WTC11 (cell line): Measurements from ENCODE around the gene VANGL1. TPM values are rescaled to one million over a fixed set of nuclear protein-coding genes. Genes with fewer than 3 reads are reported as not detected.

Source experiments
- ATAC-seq: fragments of 200-7000 bp; cut with Tn5 transposase; 2 replicates; pipeline ENCODE4 v1.10.0; 2021; ENCODE audit warnings: mild to moderate bottlenecking, moderate library complexity
- CTCF ChIA-PET: fragments of 300-600 bp; sonication (Branson Sonifier 250); formaldehyde crosslinking; loops from one replicate; lab custom pipeline; 2021; ENCODE audit warnings: antibody characterized with exemption; lab: Charles Lee
- POLR2A ChIA-PET: fragments of 350-600 bp; sonication (Branson Sonifier 250); formaldehyde crosslinking; loops from one replicate; lab custom pipeline; 2021; ENCODE audit warnings: antibody characterized with exemption; lab: Charles Lee
- DNase-seq: peaks from one replicate; pipeline ENCODE4 v3.0.0; 2021; ENCODE audit warnings: low spot score
- H3K27ac Mint-ChIP-seq: 2 replicates; pipeline ENCODE4 v1.8.0; 2021; ENCODE audit warnings: mixed read lengths
- H3K27me3 Mint-ChIP-seq: 2 replicates; pipeline ENCODE4 v1.8.0; 2021; ENCODE audit warnings: low read depth, mild to moderate bottlenecking, moderate library complexity, mixed read lengths
- H3K36me3 Mint-ChIP-seq: 2 replicates; pipeline ENCODE4 v1.8.0; 2021; ENCODE audit warnings: mixed read lengths
- H3K4me1 Mint-ChIP-seq: 2 replicates; pipeline ENCODE4 v1.8.0; 2022; ENCODE audit warnings: mixed read lengths
- H3K4me3 Mint-ChIP-seq: 2 replicates; pipeline ENCODE4 v1.8.0; 2021; ENCODE audit warnings: mild to moderate bottlenecking, moderate library complexity, mixed read lengths
- H3K9me3 Mint-ChIP-seq: 2 replicates; pipeline ENCODE4 v1.8.0; 2021; ENCODE audit warnings: mixed read lengths
- ATF1 ChIP-seq: sonication (generic); formaldehyde crosslinking; IDR thresholded peaks from 2 replicates; pipeline ENCODE4 v1.8.1; 2023; ENCODE audit warnings: mild to moderate bottlenecking, moderate library complexity, missing genetic modification reagents
- ATF3 ChIP-seq: sonication (generic); formaldehyde crosslinking; conservative IDR thresholded peaks from 2 replicates; pipeline ENCODE4 v1.8.1; 2022; ENCODE audit warnings: mild to moderate bottlenecking, missing genetic modification reagents
- CTCF ChIP-seq: fragments of 200-600 bp; IDR thresholded peaks from 2 replicates; pipeline ENCODE4 v1.8.0; 2022; ENCODE audit warnings: antibody characterized with exemption
- E2F5 ChIP-seq: sonication (generic); formaldehyde crosslinking; IDR thresholded peaks from 2 replicates; pipeline ENCODE4 v1.8.1; 2022; ENCODE audit warnings: mild to moderate bottlenecking, moderate library complexity, missing genetic modification reagents
- ESRRA ChIP-seq: sonication (generic); formaldehyde crosslinking; IDR thresholded peaks from 2 replicates; pipeline ENCODE4 v1.8.1; 2022; ENCODE audit warnings: mild to moderate bottlenecking, missing genetic modification reagents, borderline replicate concordance
- FOXP4 ChIP-seq: sonication (generic); formaldehyde crosslinking; IDR thresholded peaks from 2 replicates; pipeline ENCODE4 v1.8.0; 2022; ENCODE audit warnings: mild to moderate bottlenecking, missing genetic modification reagents
- HMGXB4 ChIP-seq: sonication (generic); formaldehyde crosslinking; IDR thresholded peaks from 2 replicates; pipeline ENCODE4 v1.8.1; 2023; ENCODE audit warnings: mild to moderate bottlenecking, moderate library complexity, missing genetic modification reagents
- IRF2 ChIP-seq: sonication (generic); formaldehyde crosslinking; IDR thresholded peaks from 2 replicates; pipeline ENCODE4 v1.8.0; 2022; ENCODE audit warnings: low read depth, missing genetic modification reagents, borderline replicate concordance
- NR2C2 ChIP-seq: sonication (generic); formaldehyde crosslinking; IDR thresholded peaks from 2 replicates; pipeline ENCODE4 v1.8.0; 2022; ENCODE audit warnings: mild to moderate bottlenecking, missing genetic modification reagents
- PREB ChIP-seq: sonication (generic); formaldehyde crosslinking; IDR thresholded peaks from 2 replicates; pipeline ENCODE4 v1.8.1; 2022; ENCODE audit warnings: mild to moderate bottlenecking, missing genetic modification reagents, moderate library complexity, borderline replicate concordance
- RORB ChIP-seq: fragments of 250-450 bp; sonication (Bioruptor Pico); IDR thresholded peaks from 2 replicates; pipeline ENCODE4 v1.9.0; 2021; ENCODE audit warnings: mild to moderate bottlenecking
- SMAD3 ChIP-seq: sonication (generic); formaldehyde crosslinking; IDR thresholded peaks from 2 replicates; pipeline ENCODE4 v1.8.0; 2022; ENCODE audit warnings: missing genetic modification reagents, mild to moderate bottlenecking, borderline replicate concordance
- SMAD4 ChIP-seq: sonication (generic); formaldehyde crosslinking; IDR thresholded peaks from 2 replicates; pipeline ENCODE4 v1.8.0; 2022; ENCODE audit warnings: mild to moderate bottlenecking, missing genetic modification reagents
- TP53 ChIP-seq: sonication (generic); formaldehyde crosslinking; IDR thresholded peaks from 2 replicates; pipeline ENCODE4 v1.8.1; 2023; ENCODE audit warnings: mild to moderate bottlenecking, missing genetic modification reagents
- ZBTB21 ChIP-seq: sonication (generic); formaldehyde crosslinking; IDR thresholded peaks from 2 replicates; pipeline ENCODE4 v1.8.1; 2023; ENCODE audit warnings: mild to moderate bottlenecking, missing genetic modification reagents, borderline replicate concordance
- ZNF138 ChIP-seq: sonication (generic); formaldehyde crosslinking; conservative IDR thresholded peaks from 2 replicates; pipeline ENCODE4 v1.8.1; 2022; ENCODE audit warnings: mild to moderate bottlenecking, moderate library complexity, missing genetic modification reagents
- ZNF219 ChIP-seq: sonication (generic); formaldehyde crosslinking; IDR thresholded peaks from 2 replicates; pipeline ENCODE4 v1.8.0; 2023; ENCODE audit warnings: missing genetic modification reagents, mild to moderate bottlenecking, borderline replicate concordance
- ZNF232 ChIP-seq: sonication (generic); formaldehyde crosslinking; IDR thresholded peaks from 2 replicates; pipeline ENCODE4 v1.8.0; 2022; ENCODE audit warnings: mild to moderate bottlenecking, missing genetic modification reagents
- ZNF263 ChIP-seq: sonication (generic); formaldehyde crosslinking; IDR thresholded peaks from 2 replicates; pipeline ENCODE4 v1.8.1; 2022; ENCODE audit warnings: low read depth, mild to moderate bottlenecking, moderate library complexity, missing genetic modification reagents
- ZNF416 ChIP-seq: fragments of 250-450 bp; sonication (Bioruptor Pico); IDR thresholded peaks from 2 replicates; pipeline ENCODE4 v1.9.0; 2021; ENCODE audit warnings: mild to moderate bottlenecking, inconsistent platforms
- total RNA-seq: library from RNA; stranded (reverse); gene quantifications from 3 replicates; pipeline ENCODE4 v1.2.3, GENCODE V29; 2021

VANGL1 gene
- total RNA-seq, 1 experiment from 2014 or later: 15.8 TPM

GRCh38 chr1:115705085-115705951 is 63.5 kb downstream of the VANGL1 start:
- Mint-ChIP-seq H3K4me3 (no peak overlapping the region), H3K27ac (no peak overlapping the region), H3K36me3 (no peaks in the 10 kb centered on the region), H3K9me3 (no peaks in the 10 kb centered on the region), H3K4me1 (no peaks in the 10 kb centered on the region; the same call in 1 of the 2 replicates), H3K27me3 (no peaks in the 10 kb centered on the region)
- ATAC-seq: no peak
- no peak for TF ChIP-seq HMGXB4 (CRISPR knock-in tag)
- TF ChIP-seq ZNF232 (CRISPR knock-in tag): no peak
- TF ChIP-seq ZNF138 (CRISPR knock-in tag): no peak
- POLR2A ChIA-PET: interaction anchor here (0.6 kb wide), 1 partner anchor 105 kb away, joined by 5 read pairs; no protein-coding TSS in a partner anchor
- CTCF ChIA-PET: interaction anchor here (1.5 to 4.2 kb wide), 7 partner anchors 8 to 97 kb away, joined by 4 to 92 read pairs (median 35); partner anchors contain the start of gene CASQ2
- DNase-seq: no peak

GRCh38 chr1:115705963-115706362 is 64.2 kb downstream of the VANGL1 start:
- CTCF ChIA-PET: interaction anchor here (0.9 to 4.2 kb wide), 40 partner anchors 9 to 592 kb away, joined by 3 to 92 read pairs (median 7); partner anchors contain the start of genes CASQ2, NGF and VANGL1
- H3K27ac Mint-ChIP-seq: no peak overlapping the region

More at GRCh38 chr1:115705963-115706362, 64.2 kb downstream of the VANGL1 start:
- no peaks in the 10 kb centered on the region for H3K27me3 Mint-ChIP-seq
- DNase-seq (no peak), ATAC-seq (no peak)
- H3K4me3 Mint-ChIP-seq: no peak overlapping the region
- TF ChIP-seq SMAD4 (CRISPR knock-in tag) (no peak), ESRRA (CRISPR knock-in tag) (no peak), ZNF263 (CRISPR knock-in tag) (no peak), SMAD3 (CRISPR knock-in tag) (no peak), ATF1 (CRISPR knock-in tag) (no peak), TP53 (no peak), ZNF416 (no peak), PREB (CRISPR knock-in tag) (no peak), CTCF (no peak), ATF3 (CRISPR knock-in tag) (no peak), NR2C2 (CRISPR knock-in tag) (no peak), IRF2 (CRISPR knock-in tag) (no peak), ZBTB21 (no peak), FOXP4 (no peak), RORB (CRISPR knock-in tag) (no peak), ZNF219 (CRISPR knock-in tag) (no peak), E2F5 (CRISPR knock-in tag) (no peak)
- no peaks in the 10 kb centered on the region for H3K9me3 Mint-ChIP-seq
- POLR2A ChIA-PET: no interaction called here
- H3K4me1 Mint-ChIP-seq: no peaks in the 10 kb centered on the region; the same call in 1 of the 2 replicates
- no peaks in the 10 kb centered on the region for H3K36me3 Mint-ChIP-seq
